Measurements from ENCODE around the gene ABLIM2.

GRCh38 chr4:7963691-7964090 lies 194.9 kb downstream of the ABLIM2 start:
- no peak for TF ChIP-seq CTCF (IDR thresholded peaks at IDR 0.05)
- TF ChIP-seq POLR2A (IDR thresholded peaks at IDR 0.05), result no peak

All from lower leg skin (tissue), 3 donors.